Measurements from ENCODE around the gene ZFYVE19.
A peak's percentile ranks its signal among the peaks of the same experiment; 100 is the strongest.

ZFYVE19 gene

DNA sequence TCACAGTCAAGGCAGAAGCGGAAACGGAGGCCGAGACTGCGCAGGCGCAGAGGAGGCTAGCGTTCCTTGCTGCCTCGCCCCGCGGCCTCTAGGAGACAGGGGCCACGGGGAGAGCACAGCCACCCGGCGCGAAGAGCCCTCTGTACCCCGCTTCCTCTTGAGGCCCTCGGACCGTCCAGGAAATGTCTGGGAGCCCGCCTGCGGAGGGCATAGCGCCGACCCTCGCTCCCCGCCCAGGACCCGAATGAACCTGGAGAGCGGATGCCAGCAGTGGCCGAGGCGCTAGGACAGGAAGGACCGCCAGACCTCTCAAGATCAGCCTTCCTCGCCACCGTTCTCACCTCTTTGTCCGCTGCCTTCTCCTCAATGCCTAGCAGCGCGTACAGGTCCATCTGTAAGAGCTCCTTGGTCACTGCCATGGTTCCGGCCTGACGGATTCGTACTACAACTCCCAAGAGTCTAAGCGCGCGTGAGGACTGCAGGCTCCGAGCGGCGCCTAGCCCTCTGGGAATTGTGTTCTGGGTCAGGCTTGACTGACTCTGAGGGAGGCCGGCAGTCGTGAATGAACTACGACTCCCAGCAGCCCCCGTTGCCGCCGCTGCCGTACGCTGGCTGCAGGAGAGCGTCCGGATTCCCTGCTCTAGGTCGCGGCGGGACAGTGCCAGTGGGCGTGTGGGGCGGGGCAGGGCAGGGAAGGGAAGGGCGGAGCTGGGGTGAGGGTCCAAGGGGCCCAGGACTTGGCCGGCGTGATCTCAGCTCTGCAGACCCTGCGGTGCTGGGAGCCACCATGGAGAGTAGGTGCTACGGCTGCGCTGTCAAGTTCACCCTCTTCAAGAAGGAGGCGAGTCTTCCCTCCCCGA is at the start of gene ZFYVE19, which contains the start of gene DNAJC17:
TSS of gene ZFYVE19 (plus strand) at position 62 of the 860 bp plus-strand sequence. CDS start at position 563, 501 bp downstream.
TSS of gene DNAJC17 (minus strand) at position 446 of the 860 bp plus-strand sequence. CDS start at position 419, 27 bp downstream.
- peak; percentile 84 for DNase-seq

- DNase-seq, result no peak
These were observed 46.9 kb upstream of the ZFYVE19 start for GRCh38 chr15:40759961-40760360.

DNA sequence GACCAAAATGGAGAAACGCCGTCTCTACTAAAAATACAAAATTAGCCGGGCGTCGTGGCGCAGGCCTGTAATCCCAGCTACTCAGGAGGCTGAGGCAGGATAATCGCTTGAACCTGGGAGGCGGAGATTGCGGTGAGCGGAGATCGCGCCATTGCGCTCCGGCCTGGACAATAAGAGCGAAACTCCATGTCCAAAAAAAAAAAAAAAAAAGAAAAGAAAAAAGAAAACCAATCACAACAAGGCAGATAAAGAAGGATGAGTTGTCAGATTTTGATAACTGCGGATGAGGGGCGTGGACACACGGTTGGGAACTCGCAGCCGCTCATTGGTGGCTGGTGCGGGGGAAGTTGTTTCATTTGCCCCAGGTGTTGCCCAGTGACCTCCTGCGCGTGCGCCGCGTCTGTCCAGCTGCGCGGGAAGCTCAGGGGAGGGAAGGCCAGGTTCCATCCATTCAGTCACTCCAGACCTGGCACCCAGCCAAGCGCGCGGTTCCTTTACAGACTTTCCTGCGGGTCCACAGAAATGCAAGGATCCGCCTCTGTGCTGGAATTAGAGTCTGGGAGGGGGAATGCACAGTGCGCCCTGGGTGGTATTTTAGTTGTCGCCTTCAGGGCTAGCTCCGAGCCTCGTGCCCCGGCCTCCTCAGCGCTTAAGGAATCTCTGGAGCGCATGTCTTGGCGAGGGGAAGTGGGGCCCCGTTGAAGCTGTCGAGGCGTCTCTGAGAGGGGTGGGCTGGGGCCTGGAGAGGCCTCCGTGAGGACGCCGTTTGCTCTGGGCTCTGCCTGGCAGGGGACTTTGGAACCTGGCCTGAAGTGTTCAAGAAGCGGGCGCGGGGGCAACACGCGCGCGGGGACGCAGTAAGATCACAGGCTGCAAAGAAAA is 43.7 kb upstream of the ZFYVE19 start:
- DNase-seq, result no peak

DNA sequence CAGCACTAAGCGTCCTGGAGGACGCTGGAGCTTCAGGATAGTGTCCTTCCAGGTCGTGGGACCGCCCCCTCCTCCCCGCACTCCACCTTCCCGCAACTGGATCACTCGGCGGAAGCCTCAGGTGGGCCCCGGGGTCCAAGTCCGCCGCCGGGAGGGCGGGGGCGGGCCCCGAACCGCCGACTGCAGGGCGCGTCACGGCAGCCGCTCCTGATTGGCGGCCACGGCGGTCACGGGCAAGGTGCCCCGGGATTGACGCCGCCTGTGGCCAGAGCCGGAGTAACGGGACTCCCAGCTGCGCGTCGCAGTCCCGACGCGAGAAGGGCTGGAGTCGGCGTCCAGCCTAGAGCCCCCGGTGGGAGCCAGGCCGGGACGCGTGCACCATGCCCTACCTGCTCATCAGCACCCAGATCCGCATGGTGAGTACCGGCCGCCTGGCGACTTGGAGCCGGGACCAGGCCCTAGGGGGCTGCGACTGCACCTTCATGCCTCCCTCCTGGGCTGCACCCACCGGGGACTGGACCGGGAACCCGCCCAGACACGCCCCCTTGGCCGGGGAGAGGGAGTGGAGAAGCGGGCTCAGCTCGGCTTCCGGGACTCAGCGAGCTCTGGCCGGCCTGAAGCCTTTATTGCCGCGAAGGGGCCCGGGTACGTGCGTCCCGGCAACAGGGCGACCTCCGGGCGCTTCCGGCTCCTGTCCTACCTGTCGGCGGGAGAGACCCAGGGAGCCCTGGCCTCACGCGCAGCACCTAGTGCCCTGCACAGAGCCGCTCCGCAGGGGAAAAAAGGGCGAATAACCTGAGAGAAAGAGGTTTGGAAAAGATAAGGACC is 42.9 kb upstream of the ZFYVE19 start, which contains the start of gene GCHFR:
TSS of gene GCHFR (plus strand) at position 268 of the 828 bp plus-strand sequence. CDS start at position 381, 113 bp downstream.
- no peak for DNase-seq

- no peak for DNase-seq
These were observed 42.2 kb upstream of the ZFYVE19 start for GRCh38 chr15:40764629-40765103.

DNA sequence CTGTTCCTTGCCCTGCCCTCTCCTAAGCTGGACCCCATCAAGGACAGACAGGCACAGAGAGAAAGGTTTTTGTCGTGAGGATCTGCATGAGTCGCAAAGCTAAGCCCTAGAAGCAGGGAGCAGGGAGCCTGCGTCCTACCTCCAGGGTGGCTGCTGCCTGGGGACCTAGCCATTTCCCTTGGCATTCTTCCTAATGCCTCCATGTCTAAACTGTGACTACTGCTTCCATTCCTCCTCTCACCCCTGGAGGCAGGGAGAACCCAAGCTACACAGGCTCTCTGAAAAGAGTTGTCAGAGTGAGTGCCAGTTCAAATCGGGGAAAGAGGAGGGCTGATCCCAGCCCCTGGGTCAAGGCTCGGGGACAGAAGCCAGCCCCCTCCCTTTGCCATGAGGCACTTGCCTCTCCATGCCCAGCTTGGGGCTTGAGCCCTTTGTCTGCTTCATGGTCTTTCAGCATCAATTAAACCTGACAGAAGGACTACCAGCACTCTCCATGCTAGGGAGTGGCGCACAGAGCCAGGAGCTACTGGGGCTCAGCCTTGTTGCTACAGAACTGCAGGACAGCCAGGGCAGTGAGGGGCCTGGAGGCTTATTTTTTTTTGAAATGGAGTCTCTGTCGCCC is 40.6 kb upstream of the ZFYVE19 start:
- DNase-seq, result no peak

- DNase-seq, result no peak
These were observed 39.7 kb upstream of the ZFYVE19 start for GRCh38 chr15:40766906-40767837.

DNA sequence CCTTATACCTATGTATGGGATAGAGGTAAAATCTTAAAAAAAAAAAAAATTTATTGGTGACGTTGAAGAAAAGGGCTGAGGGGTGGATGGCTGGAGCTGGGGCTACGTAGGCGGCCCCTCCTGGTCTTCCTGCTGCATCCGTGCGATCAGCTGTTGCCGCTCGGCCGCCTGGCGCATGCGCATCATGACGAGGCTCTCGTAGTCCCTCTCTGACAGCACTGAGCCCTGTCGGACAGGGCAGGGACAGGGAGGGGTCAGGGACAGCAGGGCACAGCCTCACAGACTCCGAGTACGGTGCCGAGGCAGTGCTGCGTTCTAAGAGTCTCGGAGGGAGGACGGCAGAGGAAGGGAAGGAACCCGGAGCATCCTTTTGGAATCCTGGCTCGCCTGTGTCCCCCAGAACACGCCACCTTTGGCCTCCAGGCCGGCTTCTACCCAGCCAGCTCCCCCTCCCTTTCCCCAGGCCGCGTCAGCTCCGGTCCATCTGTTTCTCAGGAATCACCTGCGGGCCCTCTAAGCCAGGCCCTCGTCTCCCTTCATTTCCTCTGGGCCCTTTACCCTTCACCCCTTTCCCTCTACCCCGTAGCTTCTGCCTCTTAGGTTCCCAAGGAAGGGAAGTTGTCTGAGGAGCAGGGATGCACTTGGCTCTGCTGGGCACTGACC is 38.9 kb upstream of the ZFYVE19 start:
- DNase-seq, result no peak

GRCh38 chr15:40768521-40769273 is 38.2 kb upstream of the ZFYVE19 start:
- DNase-seq, result no peak

GRCh38 chr15:40769274-40770146 is 37.4 kb upstream of the ZFYVE19 start, which contains the start of gene C15orf62:
C15orf62 (plus strand) TSS chr15:40769980; CDS start chr15:40770496, 516 bp downstream.
- DNase-seq, result peak; percentile 37

DNA sequence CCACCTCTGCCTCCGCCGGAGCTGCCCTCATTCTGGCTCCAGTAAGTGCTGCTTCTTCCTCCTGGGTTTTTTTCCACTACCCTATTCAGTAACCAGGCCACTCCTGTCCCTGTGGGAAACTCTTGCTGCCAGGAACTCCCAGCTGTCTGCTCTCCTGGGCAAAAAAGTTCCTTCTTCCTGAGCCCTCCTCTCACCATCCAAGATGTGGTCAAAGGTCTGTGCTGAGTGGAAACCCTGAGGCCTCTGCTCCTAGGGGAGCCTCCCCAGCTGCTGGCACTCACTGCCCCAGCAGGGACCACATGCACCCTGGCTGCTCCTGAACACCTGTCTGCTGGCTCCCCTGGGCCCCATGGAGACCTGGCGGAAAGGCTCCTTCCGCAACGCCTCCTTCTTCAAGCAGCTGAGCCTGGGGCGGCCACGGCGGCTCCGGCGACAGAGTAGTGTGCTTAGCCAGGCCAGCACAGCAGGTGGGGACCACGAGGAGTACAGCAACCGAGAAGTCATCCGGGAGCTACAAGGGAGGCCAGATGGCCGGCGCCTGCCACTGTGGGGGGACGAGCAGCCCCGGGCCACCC is 36.7 kb upstream of the ZFYVE19 start:
- peak; percentile 8 for DNase-seq

DNA sequence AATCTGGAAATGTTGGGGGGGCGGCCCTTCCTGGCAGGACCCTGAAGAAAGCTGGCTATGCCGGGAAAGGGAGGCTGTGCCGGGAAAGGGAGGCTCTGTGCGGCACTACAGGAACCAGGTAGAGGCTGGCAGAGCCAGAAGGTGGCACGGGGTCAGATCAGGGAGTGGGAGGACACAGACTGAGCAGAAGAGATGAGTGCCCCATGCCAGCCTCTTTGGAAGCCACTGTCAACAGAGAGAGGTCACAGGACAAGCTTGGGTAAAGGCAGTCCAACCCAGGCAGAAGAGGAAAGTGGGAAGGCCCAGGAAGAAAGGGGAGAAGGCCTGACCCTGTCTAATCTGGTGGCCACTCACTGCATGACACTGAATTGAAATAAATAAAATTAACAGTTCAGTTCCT is 35.6 kb upstream of the ZFYVE19 start:
- no peak for DNase-seq

GRCh38 chr15:40772014-40772413 is 34.9 kb upstream of the ZFYVE19 start:
- DNase-seq, result no peak

GRCh38 chr15:40773496-40773895 is 33.4 kb upstream of the ZFYVE19 start:
- no peak for DNase-seq

- DNase-seq, result no peak
These were observed 33.0 kb upstream of the ZFYVE19 start for GRCh38 chr15:40773902-40774301.

- no peak for DNase-seq
These were observed 31.9 kb upstream of the ZFYVE19 start for GRCh38 chr15:40775007-40775406.

DNA sequence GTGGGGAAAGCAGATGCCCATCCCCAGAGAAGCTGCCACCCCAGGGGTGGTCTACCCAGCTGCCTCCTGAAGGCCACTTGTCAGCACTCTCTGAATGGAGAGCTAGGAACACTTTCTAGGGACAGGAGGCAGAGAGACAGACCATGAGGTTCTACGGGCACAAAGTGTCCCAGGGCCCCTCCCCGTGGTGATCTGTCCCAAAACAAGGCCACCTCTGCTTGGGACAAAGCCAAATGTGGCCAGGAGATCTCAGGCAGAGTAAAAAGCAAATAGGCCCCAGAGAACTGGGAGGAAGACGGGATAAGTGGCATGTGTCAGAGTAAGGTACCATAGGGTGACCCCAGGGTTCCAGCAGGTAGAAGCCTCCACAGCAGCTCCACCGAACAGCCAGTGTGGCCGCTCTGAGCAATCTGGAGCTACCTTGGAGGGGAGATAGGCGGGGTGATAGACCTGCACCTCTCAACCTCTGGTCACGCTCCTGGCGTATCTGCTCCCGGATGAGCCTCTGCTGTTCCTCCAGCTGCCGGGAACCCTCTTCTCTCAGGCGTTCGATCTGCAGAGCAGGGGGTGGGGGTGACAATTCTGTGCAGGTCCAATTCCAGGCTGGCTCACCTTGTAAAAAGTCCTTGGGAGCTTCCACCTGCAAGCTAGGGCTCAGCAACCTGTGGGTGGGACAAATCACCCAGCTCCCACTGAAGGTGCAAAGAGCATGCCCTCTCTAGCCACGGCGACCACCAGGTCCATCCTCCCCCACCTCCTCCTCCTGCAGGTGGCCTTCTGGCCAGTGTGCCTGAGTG is 31.0 kb upstream of the ZFYVE19 start:
- DNase-seq, result no peak

All from NCI-H1105 (cell line).